ENCODE measurements around the gene MKLN1. TPM values are rescaled to one million over a fixed set of nuclear protein-coding genes. Genes with fewer than 3 reads are reported as not detected.

The MKLN1 gene
- total RNA-seq = 10 to 100 TPM; 32.4 to 36.7 TPM

DNA sequence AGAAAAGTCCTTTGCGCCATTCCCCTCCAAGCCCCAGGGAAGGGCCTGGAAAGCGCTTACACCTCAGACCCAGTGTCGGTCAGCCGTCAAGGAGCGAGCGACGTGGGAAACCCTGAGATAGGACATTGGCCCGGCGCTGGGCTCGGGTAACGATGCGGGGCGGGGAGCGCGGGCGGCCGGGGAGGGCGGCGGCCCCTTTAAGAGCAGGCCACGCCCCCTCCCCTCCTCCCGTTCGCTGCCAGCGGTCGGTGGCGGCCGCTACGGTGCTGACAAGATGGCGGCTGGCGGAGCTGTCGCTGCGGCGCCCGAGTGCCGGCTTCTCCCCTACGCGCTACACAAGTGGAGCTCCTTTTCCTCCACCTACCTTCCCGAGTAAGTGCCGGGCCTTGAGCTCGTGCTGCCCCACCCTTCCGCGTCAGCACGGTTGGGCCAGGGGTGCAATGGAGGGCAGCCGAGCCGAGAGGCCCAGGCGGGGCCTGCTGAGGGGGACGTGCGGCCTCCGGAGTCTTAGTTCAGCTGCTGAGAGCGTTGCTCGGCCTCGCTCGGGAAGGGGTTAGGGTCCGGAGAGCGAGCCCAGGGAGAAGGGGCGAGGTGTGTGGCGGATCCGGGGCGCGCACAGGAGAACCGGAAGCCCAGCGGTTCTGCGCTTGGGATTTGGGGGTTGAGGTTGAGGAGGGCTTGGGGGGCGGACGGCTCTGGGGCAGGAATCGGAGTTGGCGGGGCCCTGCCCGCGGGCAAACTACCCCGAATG is at the start of gene MKLN1:
Gene MKLN1 (plus strand): TSS at position 251 of the 751 bp plus-strand sequence. CDS start 24 bp downstream, at position 275.
- H3K27me3 Mint-ChIP-seq = no peaks in the 10 kb centered on the region
- peak within 1 kb of the TSS; percentile 97 for H3K27ac Mint-ChIP-seq
- peaks cover 8% of the 10 kb centered on the region for H3K36me3 Mint-ChIP-seq
- peak within 1 kb of the TSS; percentile 98 for H3K4me3 Mint-ChIP-seq
- peak; percentile 91 for DNase-seq
- no peaks in the 10 kb centered on the region for H3K9me3 Mint-ChIP-seq
- H3K4me1 Mint-ChIP-seq = peaks cover 46% of the 10 kb centered on the region

DNA sequence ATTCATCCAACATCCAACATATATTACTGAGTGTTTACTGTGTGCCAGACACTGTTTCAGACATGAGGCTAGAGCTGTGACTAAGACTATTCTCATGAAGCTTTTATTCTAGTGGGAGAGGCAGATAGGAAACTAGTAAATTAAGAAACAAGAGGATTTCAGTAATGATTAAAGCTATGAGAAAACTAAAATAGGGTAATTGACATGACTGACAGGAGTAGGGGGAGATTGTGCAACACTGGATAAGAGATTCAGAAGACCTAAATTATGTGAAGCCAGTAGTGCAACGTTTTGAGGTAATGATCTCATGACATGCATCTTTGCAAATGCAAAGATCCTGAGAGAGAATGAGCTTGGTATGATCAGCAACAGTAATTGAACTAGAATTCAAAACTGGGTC is 48.6 kb upstream of the MKLN1 start:
- H3K4me1 Mint-ChIP-seq = no peaks in the 10 kb centered on the region
- H3K27ac Mint-ChIP-seq = no peak overlapping the region

DNA sequence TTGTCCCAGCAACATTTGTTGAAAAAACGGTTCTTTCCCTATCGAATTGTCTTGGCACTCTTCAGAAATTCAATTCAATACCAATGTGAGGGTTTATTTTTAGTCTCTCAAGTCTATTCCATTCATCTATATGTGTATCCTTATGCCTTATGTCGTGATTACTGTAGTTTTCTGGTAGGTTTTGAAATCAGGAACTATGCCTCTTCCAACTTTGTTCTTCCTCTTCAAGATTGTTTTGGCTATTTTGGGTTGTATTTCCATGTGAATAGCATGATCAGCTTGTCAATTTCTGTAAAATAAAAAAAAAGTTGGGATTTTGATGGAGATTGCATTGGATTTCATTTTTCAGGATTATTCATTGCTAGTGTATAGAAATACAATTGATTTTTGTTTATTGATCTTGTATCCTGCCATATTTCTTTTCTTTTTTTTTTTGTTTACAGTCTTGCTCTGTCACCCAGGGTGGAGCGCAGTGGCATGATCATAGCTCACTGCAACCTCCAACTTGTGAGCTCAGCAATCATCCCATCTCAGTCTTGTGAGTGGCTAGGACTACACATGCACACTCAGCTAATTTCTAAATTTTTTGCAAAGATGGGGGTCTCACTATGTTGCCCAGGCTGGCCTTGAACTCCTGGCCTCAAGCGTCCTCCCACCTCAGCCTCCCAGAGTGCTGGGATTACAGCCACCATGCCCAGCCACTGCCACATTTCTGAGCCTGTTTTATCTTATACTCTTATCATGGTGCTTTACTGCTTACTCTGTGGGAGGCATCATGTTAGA is 46.2 kb upstream of the MKLN1 start:
- no peak for DNase-seq
- Mint-ChIP-seq H3K27me3 (no peaks in the 10 kb centered on the region), H3K36me3 (no peaks in the 10 kb centered on the region), H3K4me1 (no peaks in the 10 kb centered on the region), H3K9me3 (peaks cover 1% of the 10 kb centered on the region), H3K27ac (no peak overlapping the region), H3K4me3 (no peak overlapping the region)

More for the DNA sequence above, 48.6 kb upstream of the MKLN1 start:
- no peak for DNase-seq
- Mint-ChIP-seq H3K27me3 (no peaks in the 10 kb centered on the region), H3K9me3 (peaks cover 1% of the 10 kb centered on the region), H3K4me3 (no peak overlapping the region), H3K36me3 (no peaks in the 10 kb centered on the region)

DNA sequence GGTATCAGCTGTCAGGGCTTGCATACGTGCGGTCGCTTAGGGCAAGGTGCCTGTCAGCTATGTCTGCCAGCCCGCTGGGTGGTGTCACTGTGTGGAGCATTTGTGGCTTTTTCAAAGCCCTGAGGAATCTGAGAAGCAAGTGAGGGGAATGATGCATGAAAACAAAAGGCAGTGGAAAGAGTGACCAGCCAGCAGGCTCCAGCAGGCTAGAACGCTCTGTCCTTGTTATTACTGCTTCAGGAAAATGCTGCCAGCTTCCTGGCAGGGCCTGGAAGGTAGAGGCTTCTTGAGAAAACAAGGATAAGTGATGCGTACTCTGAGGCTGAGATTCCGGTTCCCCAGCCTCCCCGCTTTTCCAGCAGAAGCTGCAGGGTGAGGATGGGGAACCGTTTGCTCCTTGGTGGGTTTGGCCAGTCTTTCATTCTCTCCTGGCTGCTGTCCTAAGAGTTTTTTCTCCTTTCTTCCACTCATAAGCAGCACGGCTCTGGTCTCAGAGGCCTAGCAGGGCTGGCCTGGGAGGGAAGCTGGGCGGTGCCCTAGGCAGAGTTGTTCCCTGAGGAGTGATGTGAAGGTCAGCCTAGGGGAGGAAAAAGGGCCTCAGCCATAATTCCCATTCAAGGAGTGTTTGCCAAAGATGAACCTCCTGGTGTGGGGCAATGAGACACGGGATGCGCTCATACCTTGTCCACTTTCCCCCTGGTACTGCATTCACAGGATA is 42.8 kb upstream of the MKLN1 start:
- no peak for DNase-seq
- no peaks in the 10 kb centered on the region for H3K36me3 Mint-ChIP-seq
- no peaks in the 10 kb centered on the region for H3K27me3 Mint-ChIP-seq
- peaks cover 6% of the 10 kb centered on the region for H3K9me3 Mint-ChIP-seq
- no peak overlapping the region for H3K27ac Mint-ChIP-seq
- H3K4me3 Mint-ChIP-seq = no peak overlapping the region
- H3K4me1 Mint-ChIP-seq = no peaks in the 10 kb centered on the region

DNA sequence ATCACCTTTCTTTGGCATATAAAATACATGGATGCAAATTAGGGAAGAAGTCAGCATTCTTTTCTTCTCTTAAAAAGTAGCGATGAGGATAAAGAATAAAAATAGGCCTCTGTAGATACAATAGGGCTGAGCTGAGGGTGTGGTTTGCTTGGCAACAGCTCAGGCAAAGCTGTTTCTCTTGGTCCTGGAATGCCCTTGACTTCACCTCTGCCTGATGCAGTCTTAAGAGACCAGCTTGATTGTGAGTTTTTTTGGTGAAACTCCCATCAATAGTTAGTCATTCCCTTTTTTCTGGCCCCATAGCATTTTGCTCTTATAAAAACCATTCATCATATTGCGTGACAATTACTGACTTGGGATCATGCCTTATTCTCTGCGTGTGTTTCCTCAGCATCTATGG is 42.1 kb upstream of the MKLN1 start:
- H3K27ac Mint-ChIP-seq = no peak overlapping the region

DNA sequence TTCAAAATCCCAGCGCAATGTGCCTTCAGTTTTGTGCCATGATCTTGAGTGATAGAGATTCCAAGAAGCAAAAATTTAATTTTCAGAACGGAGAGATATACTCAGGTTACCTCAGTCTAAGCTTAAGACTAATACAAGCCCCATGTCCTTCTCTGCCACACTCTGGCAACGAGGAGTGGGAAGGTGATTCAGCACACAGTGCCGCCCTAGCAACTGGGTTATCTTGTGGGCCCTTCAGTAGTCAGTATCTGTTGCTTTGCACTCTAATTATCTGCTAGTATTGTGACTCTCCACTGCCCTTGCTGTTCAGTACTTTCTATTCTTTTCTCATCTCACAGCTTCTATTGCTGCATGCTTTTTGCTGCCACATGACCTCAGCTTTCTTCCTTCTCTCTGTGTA is 39.2 kb upstream of the MKLN1 start:
- no peak overlapping the region for H3K27ac Mint-ChIP-seq
- peaks cover 5% of the 10 kb centered on the region for H3K9me3 Mint-ChIP-seq
- H3K36me3 Mint-ChIP-seq = no peaks in the 10 kb centered on the region
- DNase-seq = no peak
- H3K4me3 Mint-ChIP-seq = no peak overlapping the region
- H3K4me1 Mint-ChIP-seq = no peaks in the 10 kb centered on the region
- no peaks in the 10 kb centered on the region for H3K27me3 Mint-ChIP-seq

More for the DNA sequence above, 42.1 kb upstream of the MKLN1 start:
- Mint-ChIP-seq H3K9me3 (peaks cover 5% of the 10 kb centered on the region), H3K27me3 (no peaks in the 10 kb centered on the region), H3K36me3 (no peaks in the 10 kb centered on the region), H3K4me3 (no peak overlapping the region), H3K4me1 (no peaks in the 10 kb centered on the region)
- no peak for DNase-seq

DNA sequence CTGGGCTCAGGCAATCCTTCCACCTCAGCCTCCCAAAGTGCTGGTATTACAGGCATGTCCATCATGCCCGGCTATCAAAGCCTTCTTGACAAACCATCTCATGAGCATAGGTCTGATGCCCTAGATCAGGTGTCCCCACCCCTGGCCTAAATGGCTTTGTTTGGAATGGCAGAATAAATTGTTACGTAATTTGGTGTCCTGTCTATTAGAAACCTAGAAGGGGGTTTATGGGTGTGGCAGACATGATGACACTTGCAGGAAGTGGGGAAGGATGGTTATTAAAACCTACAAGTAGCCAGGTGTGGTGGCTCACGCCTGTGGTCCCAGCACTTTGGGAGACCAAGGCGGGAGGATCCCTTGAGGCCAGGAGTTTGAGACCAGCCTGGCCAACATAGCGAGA is 38.6 kb upstream of the MKLN1 start:
- H3K9me3 Mint-ChIP-seq = peaks cover 5% of the 10 kb centered on the region

DNA sequence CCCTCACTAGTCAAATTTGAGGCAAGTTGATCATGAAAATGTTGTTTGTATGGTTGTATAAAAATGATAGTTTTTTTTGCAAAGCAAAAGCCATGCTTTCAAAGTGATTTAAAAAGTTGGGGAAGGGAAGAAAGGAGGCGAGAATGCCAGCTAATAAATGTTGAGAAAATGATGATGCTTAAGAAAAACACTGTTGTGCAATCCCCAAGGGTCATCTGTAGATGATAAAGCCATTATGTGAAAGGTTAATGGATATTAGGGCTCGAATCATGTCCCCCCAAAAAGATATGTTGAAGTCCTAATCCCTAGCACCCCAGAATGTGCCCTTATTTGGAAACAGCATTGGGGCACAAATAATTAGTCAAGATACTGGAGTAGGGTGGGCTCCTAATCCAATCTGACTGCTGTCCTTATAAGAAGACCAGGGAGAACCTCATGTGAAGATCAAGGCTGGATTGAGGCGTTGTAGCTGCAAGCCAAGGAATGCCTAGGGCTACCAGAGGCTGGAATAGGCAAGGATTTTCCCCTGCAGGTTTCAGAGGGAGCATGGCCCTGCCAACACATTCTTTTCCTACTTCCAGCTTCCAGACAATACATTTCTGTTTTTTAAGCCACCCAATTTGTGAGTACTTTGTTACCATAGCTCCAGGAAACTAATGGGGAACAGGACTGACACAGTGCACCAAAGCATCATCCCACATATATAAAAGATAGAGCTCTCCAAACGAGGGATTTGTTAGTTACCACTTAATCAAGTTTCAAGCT is 35.4 kb upstream of the MKLN1 start:
- Mint-ChIP-seq H3K9me3 (peaks cover 5% of the 10 kb centered on the region), H3K4me1 (no peaks in the 10 kb centered on the region), H3K36me3 (no peaks in the 10 kb centered on the region), H3K27ac (no peak overlapping the region), H3K4me3 (no peak overlapping the region), H3K27me3 (no peaks in the 10 kb centered on the region)
- DNase-seq = no peak

More for the DNA sequence above, 38.6 kb upstream of the MKLN1 start:
- Mint-ChIP-seq H3K36me3 (no peaks in the 10 kb centered on the region), H3K27ac (no peak overlapping the region), H3K27me3 (no peaks in the 10 kb centered on the region), H3K4me1 (no peaks in the 10 kb centered on the region), H3K4me3 (no peak overlapping the region)
- DNase-seq = no peak

DNA sequence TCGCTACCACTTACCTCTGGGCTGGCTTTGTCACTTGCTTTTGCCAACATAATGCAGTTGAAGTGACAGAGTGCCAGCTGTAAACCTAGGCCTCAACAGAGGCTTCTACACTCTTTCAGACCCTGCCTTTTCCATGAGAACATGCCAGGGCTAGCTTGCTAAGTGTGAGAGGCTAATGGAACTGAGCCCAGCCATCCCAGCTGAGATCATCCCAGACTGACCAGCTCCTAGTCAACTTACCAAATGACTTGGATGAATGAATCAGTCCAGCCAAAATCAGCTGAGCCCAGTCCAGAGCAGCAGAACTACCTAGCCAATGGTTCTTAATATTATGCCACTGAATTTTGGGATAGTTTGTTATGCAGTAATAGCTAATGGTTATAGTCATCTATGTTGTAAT is 34.7 kb upstream of the MKLN1 start:
- Mint-ChIP-seq H3K36me3 (no peaks in the 10 kb centered on the region), H3K27ac (no peak overlapping the region), H3K4me3 (no peak overlapping the region), H3K9me3 (peaks cover 1% of the 10 kb centered on the region), H3K27me3 (no peaks in the 10 kb centered on the region), H3K4me1 (no peaks in the 10 kb centered on the region)
- DNase-seq = no peak

DNA sequence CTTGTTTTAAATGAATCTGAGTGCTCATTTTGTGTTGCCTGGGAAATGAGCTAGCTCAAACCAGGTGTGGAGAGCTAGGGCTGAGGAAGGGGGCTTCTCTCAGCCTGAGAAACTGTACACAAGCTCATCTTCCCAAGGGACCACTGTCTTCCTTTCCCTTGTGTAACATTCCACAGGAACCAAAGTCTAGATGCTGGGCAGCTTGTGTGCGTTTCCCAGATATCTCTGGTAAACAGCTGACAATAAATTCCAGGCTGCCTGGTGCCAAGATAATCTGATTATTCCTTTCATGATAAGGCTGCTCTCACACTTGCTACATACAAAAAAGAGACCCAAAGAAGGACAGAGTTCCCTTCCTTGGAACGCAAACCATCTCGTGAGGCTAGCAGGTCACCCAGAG is 33.1 kb upstream of the MKLN1 start:
- Mint-ChIP-seq H3K27me3 (no peaks in the 10 kb centered on the region), H3K9me3 (no peaks in the 10 kb centered on the region), H3K27ac (no peak overlapping the region), H3K4me1 (no peaks in the 10 kb centered on the region), H3K4me3 (no peak overlapping the region), H3K36me3 (no peaks in the 10 kb centered on the region)
- DNase-seq = no peak

DNA sequence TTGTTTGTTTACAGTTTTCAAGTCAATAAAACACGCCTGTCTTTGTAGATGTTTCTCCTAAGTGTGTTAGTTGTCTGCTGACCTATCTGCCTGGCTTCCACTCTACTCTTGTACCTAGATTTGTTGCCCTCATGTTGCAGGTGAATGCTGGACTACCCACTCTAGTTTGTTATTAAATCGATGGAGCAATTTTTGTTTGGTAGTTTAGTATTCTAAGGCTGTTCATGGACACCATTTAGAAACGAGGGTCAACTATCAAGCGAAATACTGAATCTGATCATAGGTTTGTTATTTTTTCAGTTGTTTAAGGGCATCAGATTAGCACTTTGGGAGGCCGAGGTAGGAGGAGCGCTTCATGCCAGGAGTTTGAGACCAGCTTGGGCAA is 29.1 kb upstream of the MKLN1 start:
- Mint-ChIP-seq H3K4me3 (no peak overlapping the region), H3K27me3 (no peaks in the 10 kb centered on the region)
- DNase-seq = no peak

DNA sequence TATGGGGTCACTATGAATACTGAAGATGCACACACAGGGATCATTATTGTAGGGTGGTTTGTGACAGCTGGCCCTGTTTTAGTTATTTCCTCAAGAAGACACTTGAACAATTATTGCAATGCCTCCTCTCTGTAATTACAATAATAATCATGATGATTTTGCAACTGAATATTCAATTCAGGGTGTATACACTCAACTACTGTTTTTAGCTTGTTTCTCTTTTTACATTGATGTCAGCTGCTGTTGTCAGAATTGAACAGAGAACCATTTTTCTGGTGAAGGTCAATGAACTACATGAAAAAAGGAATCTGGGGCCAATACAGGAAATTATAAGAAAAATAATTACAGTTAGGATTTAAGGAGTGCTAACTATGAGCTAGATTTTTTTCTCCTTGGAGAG is 28.6 kb upstream of the MKLN1 start:
- Mint-ChIP-seq H3K27me3 (no peaks in the 10 kb centered on the region), H3K9me3 (no peaks in the 10 kb centered on the region), H3K4me1 (no peaks in the 10 kb centered on the region), H3K36me3 (no peaks in the 10 kb centered on the region), H3K4me3 (no peak overlapping the region), H3K27ac (no peak overlapping the region)
- no peak for DNase-seq

More for the DNA sequence above, 29.1 kb upstream of the MKLN1 start:
- Mint-ChIP-seq H3K36me3 (no peaks in the 10 kb centered on the region), H3K27ac (no peak overlapping the region), H3K4me1 (no peaks in the 10 kb centered on the region), H3K9me3 (no peaks in the 10 kb centered on the region)

DNA sequence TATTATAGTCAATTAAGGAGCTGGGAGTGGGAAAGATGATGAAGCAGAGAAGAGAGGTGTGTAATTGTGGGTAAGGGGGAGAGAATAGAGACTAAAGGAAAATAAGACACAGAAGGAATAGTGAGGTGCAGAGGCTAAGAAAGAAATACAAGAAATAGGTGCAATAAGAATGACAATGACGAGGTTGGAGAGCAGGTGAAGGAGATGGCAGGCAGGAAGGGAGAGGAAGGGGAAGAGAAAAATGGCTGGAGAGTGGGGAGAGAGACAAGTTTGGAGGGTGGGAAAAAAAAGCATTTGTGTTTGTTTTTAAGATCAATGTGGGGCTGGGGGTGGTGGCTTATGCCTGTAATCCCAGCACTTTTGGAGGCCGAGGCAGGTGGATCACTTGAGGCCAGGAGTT is 27.6 kb upstream of the MKLN1 start:
- Mint-ChIP-seq H3K27ac (no peak overlapping the region), H3K4me3 (no peak overlapping the region), H3K9me3 (no peaks in the 10 kb centered on the region), H3K36me3 (no peaks in the 10 kb centered on the region), H3K27me3 (no peaks in the 10 kb centered on the region), H3K4me1 (no peaks in the 10 kb centered on the region)
- DNase-seq = no peak

DNA sequence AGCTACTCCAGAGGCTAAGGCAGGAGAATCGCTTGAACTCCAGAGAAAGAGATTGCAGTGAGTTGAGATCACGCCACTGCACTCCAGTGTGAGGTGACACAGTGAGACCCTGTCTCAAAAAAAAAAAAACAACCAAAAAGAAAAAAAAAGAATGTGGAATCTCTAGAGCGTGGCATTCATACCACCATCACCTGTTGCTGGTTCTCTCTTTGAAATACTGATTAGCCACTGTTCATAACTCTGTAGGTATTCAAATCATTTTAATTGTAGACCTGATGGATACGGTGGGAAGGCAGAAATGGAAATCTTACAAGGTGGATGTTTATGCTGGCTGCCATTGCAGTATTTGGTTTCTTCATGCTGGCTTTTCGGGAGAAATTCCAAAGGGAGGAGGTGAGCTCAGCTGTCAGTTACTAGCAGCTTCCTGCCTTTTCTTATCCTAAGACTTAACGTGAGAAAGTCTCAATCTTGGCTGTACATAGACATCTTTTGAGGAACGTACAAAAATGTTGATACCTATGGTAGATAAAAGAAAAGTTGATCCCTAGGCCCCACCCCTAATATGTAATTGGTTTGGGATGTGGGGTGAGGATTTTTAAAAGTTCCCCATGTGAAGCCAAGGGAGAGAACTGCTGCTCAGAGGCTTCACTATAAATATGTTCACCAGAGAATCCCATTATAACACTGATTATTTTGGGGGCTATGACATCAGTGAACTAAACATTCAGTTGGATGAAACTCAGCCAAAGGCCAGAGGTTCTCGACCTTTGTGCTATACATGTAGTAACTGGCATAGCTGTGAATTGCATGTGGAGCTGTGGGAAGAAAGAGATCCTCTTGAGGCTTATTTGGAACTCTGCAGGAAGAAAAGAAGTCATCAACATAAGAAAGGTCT is 26.9 kb upstream of the MKLN1 start:
- Mint-ChIP-seq H3K27ac (no peak overlapping the region), H3K9me3 (peaks cover under 1% of the 10 kb centered on the region), H3K36me3 (no peaks in the 10 kb centered on the region)

More for the DNA sequence above, 26.9 kb upstream of the MKLN1 start:
- DNase-seq = no peak
- Mint-ChIP-seq H3K27me3 (no peaks in the 10 kb centered on the region), H3K4me1 (peaks cover under 1% of the 10 kb centered on the region), H3K4me3 (no peak overlapping the region)
